ENCODE results near the gene GNAT3. TPM values are rescaled to one million over a fixed set of nuclear protein-coding genes. Genes with fewer than 3 reads are reported as not detected.
A peak's percentile ranks its signal among the peaks of the same experiment; 100 is the strongest.

Gene GNAT3
- polyA plus RNA-seq, 1 experiment: not detected

DNA sequence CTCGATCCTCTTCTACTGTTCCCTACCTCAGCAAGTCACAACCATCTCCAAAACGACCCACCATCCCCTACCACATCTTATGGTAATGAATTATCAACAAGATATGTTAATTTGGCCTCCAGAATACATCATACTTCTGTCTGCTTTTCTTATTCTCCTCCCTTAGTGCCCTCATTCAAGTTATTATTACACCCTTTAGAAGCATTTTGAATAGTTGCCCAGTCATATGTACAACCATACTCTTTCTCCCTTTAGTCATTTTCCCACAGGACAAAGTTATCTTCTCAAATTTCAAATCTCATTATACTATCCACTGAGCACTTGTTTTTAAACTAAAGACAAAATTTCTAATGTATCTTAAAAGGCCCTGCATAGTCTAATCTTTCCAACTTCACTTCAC lies 71.0 kb downstream of the GNAT3 start:
- POLR2A ChIA-PET: interaction anchor here (0.5 kb wide), 1 partner anchor 843 kb away, joined by 4 read pairs; no protein-coding TSS in a partner anchor
- CTCF ChIA-PET: interaction anchor here (1.2 to 1.3 kb wide), 4 partner anchors 12 to 240 kb away, joined by 3 to 11 read pairs (median 4); no protein-coding TSS in a partner anchor
- TF ChIP-seq, protein P1, sequence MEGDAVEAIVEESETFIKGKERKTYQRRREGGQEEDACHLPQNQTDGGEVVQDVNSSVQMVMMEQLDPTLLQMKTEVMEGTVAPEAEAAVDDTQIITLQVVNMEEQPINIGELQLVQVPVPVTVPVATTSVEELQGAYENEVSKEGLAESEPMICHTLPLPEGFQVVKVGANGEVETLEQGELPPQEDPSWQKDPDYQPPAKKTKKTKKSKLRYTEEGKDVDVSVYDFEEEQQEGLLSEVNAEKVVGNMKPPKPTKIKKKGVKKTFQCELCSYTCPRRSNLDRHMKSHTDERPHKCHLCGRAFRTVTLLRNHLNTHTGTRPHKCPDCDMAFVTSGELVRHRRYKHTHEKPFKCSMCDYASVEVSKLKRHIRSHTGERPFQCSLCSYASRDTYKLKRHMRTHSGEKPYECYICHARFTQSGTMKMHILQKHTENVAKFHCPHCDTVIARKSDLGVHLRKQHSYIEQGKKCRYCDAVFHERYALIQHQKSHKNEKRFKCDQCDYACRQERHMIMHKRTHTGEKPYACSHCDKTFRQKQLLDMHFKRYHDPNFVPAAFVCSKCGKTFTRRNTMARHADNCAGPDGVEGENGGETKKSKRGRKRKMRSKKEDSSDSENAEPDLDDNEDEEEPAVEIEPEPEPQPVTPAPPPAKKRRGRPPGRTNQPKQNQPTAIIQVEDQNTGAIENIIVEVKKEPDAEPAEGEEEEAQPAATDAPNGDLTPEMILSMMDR (IDR thresholded peaks at IDR 0.05; ENCODE audit: insufficient read depth, low read depth, low read length): no peak
- no peak for DNase-seq (ENCODE audit: low read depth)
- H3K36me3 ChIP-seq (ENCODE audit: control insufficient read depth, insufficient read depth, low read length): no peaks in the 10 kb centered on the region
- no peaks in the 10 kb centered on the region for H3K27me3 ChIP-seq (ENCODE audit: control insufficient read depth, insufficient read depth, low read length)
- H3K4me3 ChIP-seq (ENCODE audit: low read depth, low read length): no peak overlapping the region

DNA sequence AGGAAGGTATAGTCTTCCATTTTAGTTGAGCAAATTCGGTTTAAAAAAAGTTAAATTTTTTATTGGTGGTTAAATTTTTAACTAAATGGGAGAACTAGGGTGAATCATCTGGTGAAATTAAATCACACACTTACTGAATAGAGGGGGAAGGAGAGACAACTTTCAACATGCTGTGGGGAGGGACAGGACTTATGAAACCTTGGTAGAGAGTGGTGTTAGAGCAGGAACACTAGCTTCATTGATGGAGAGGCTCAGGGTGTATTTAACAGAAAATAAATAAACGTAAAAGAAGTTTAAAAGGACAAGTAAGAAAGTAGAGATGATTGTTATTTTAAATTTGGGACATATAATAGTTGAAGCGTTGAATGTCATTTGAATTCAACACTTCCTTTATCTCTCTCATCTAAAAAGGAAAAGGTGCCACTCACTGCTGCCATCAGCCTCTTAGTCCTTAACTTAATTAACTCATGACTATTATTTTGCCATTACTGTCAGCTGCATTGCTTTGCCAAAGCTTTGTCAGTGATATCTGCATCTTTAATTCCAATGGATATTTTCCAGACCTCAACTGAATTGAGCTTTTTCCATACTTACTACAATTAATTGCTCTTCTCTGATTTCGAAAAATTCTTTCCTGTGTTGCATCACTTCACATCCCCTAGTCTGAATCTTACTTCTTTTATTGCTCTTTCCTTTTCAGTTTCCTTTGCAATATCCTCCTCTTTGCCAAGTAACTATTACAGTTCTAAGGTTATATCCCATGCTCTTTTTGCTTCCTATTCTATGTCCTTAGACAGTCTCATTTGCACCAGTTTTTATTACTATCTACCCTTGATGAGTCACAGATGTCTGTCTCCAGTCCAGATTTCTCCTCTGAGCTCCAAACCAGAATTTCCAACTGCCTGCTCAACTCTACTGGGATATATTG lies 71.7 kb downstream of the GNAT3 start:
- Histone ChIP-seq H3K27me3 (ENCODE audit: control insufficient read depth, insufficient read depth, low read length) (no peaks in the 10 kb centered on the region), H3K4me3 (ENCODE audit: low read depth, low read length) (no peak overlapping the region), H3K36me3 (ENCODE audit: control insufficient read depth, insufficient read depth, low read length) (no peaks in the 10 kb centered on the region)
- TF ChIP-seq, protein P1 (IDR thresholded peaks at IDR 0.05; ENCODE audit: insufficient read depth, low read depth, low read length): no peak
- ChIA-PET POLR2A (interaction anchor here (0.5 to 0.6 kb wide), 2 partner anchors 524 to 843 kb away, joined by 3 to 4 read pairs; no protein-coding TSS in a partner anchor), CTCF (interaction anchor here (0.9 to 1.3 kb wide), 5 partner anchors 11 to 241 kb away, joined by 3 to 11 read pairs (median 3); no protein-coding TSS in a partner anchor)
- DNase-seq (ENCODE audit: low read depth): peak; percentile 81

DNA sequence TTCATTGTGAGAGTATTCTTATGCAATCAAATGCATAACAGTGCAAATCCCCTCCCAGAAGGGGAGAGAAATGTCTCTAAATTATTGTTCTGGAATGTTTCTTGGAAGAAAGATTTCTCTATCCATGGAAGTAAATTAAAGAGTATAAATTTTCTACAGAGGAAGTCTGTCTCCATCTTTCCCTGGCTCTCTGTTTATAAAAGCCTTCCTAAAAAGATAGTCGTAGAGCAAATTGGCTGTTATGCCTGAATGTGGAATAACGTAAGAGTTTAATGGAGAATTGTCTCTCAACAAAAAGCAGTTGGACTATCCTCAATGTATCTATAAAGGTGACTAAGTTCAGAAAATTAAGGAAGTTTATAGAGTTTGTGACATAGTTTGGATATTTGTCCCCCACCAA lies 76.3 kb downstream of the GNAT3 start:
- TF ChIP-seq, protein P1 (IDR thresholded peaks at IDR 0.05; ENCODE audit: insufficient read depth, low read depth, low read length): no peak
- ChIA-PET CTCF (no interaction called here), POLR2A (no interaction called here)
- Histone ChIP-seq H3K27me3 (ENCODE audit: control insufficient read depth, insufficient read depth, low read length) (no peaks in the 10 kb centered on the region), H3K36me3 (ENCODE audit: control insufficient read depth, insufficient read depth, low read length) (no peaks in the 10 kb centered on the region), H3K4me3 (ENCODE audit: low read depth, low read length) (no peak overlapping the region)
- no peak for DNase-seq (ENCODE audit: low read depth)

DNA sequence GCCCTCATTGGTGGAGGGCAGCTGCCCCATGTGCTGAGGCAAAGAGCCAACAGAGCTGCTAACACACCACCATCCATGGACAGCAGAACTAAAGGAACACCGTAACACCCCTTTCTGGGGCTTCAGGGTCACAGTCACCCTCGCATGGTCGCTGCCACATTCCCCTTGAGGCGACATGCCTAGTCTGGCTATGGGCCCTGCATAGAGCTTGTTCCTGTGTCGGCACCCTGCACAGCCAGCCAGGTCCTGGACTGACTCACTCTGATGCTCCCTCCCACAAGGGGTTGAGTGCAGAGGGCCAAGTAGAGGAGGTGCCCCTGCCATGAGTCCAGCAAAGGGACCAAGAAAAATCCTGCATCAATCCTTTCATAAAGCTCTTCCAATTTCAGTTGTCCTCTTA lies 77.8 kb downstream of the GNAT3 start:
- TF ChIP-seq, protein P1 (IDR thresholded peaks at IDR 0.05; ENCODE audit: insufficient read depth, low read depth, low read length): no peak
- DNase-seq (ENCODE audit: low read depth): no peak
- no peaks in the 10 kb centered on the region for H3K27me3 ChIP-seq (ENCODE audit: control insufficient read depth, insufficient read depth, low read length)
- POLR2A ChIA-PET: interaction anchor here (0.6 kb wide), 1 partner anchor 170 kb away, joined by 11 read pairs; no protein-coding TSS in a partner anchor
- H3K4me3 ChIP-seq (ENCODE audit: low read depth, low read length): no peak overlapping the region
- H3K36me3 ChIP-seq (ENCODE audit: control insufficient read depth, insufficient read depth, low read length): no peaks in the 10 kb centered on the region
- CTCF ChIA-PET: interaction anchor here (0.7 to 1.1 kb wide), 3 partner anchors 14 to 1036 kb away, joined by 3 to 5 read pairs (median 5); no protein-coding TSS in a partner anchor

DNA sequence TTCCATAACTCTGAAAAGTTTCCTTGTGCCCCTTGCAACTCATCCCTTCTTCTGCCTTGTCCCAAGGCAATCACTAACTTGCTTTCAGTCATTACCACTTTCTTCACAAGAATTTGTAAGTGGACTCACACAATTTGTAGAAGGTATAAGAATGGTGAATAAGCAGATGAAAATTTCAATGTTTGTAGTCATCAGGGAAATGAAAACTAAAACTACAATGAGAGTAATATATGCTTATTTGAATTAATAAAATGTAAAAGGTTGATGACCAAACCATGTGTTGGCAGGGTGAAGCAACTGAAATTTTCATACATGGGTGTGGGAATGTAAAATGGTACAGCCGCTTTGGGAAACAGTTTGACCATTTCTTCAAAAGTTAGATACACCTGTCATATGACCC lies 79.7 kb downstream of the GNAT3 start:
- DNase-seq (ENCODE audit: low read depth): no peak
- no peaks in the 10 kb centered on the region for H3K27me3 ChIP-seq (ENCODE audit: control insufficient read depth, insufficient read depth, low read length)
- ChIA-PET POLR2A (no interaction called here), CTCF (no interaction called here)
- TF ChIP-seq, protein P1 (IDR thresholded peaks at IDR 0.05; ENCODE audit: insufficient read depth, low read depth, low read length): no peak
- no peak overlapping the region for H3K4me3 ChIP-seq (ENCODE audit: low read depth, low read length)
- H3K36me3 ChIP-seq (ENCODE audit: control insufficient read depth, insufficient read depth, low read length): no peaks in the 10 kb centered on the region

Measured in BJ (cell line).